C4-2B (cell line): ENCODE data around the gene RAB27A.
A peak's percentile ranks its signal among the peaks of the same experiment; 100 is the strongest.

ENCODE experiments used
- H3K27ac ChIP-seq: fragments of 450-650 bp; 2 replicates; pipeline ENCODE4 v1.5.1; 2017
- ZFX ChIP-seq: fragments of 450-650 bp; IDR thresholded peaks from 2 replicates; pipeline ENCODE4 v1.6.1; 2017
- TF ChIP-seq, protein P1 (sequence below): fragments of 450-650 bp; conservative IDR thresholded peaks from 2 replicates; pipeline ENCODE4 v1.5.1; 2017; ENCODE audit warnings: mild to moderate bottlenecking

Gene RAB27A

DNA sequence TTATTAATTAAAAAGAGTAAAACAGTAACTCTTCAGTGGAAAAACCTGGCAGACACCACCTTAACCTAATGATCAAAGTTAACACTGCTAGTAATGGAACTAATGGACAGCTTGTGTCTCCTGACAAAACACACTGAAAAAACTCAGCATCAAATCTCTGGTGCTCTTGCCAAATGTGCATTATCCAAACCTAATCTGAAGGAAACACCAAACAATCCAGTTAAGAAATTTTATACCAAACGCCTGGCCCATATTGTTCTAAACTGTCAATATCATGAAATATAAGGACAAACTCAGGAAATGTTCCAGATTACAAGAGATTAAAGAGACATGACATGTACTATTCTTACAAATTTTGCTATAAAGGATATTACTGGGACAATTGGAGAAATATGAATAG, 103.3 kb downstream of the RAB27A start:
- TF ChIP-seq, protein P1, sequence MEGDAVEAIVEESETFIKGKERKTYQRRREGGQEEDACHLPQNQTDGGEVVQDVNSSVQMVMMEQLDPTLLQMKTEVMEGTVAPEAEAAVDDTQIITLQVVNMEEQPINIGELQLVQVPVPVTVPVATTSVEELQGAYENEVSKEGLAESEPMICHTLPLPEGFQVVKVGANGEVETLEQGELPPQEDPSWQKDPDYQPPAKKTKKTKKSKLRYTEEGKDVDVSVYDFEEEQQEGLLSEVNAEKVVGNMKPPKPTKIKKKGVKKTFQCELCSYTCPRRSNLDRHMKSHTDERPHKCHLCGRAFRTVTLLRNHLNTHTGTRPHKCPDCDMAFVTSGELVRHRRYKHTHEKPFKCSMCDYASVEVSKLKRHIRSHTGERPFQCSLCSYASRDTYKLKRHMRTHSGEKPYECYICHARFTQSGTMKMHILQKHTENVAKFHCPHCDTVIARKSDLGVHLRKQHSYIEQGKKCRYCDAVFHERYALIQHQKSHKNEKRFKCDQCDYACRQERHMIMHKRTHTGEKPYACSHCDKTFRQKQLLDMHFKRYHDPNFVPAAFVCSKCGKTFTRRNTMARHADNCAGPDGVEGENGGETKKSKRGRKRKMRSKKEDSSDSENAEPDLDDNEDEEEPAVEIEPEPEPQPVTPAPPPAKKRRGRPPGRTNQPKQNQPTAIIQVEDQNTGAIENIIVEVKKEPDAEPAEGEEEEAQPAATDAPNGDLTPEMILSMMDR = no peak
- no peak for TF ChIP-seq ZFX
- H3K27ac ChIP-seq = no peak overlapping the region

DNA sequence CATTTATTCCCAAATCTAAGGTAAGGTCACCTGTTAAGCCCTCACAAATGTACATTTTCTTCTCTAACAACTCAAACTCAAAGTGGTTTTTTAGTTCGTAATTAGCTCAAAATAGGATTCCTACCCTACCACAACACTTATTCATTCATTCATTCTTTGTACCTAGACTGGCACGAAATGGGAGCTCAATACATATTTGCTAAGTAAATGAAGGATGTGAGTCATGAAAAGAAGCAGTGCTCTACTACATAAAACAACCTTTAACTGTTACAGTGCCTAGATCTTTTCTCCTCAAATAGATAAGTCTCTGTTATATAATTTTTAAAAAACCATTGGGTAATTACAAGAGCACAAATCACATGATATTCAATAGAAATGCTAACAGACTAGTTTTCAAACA, 105.9 kb downstream of the RAB27A start:
- H3K27ac ChIP-seq = no peak overlapping the region
- no peak for TF ChIP-seq ZFX
- TF ChIP-seq, protein P1 = no peak

DNA sequence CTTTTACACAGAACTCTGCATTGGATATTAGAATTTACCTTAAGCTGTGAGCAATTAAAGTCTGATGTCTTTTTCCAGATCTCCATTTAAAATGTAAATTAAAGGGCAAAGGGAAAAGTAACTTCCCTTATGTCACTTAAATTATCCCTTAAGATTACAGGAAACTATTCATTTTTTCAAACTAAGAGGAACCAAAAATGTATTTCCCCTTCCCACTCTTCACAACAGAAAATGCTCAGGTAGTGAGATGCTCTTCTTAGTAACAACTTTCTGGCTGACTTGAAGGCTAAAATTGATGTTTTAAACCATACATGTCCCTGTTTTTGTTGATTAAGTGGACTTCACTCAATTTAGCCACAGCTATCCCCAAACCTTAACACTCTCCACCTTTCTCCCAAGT, 110.5 kb downstream of the RAB27A start:
- TF ChIP-seq ZFX = no peak
- TF ChIP-seq, protein P1 = no peak
- H3K27ac ChIP-seq = no peak overlapping the region

DNA sequence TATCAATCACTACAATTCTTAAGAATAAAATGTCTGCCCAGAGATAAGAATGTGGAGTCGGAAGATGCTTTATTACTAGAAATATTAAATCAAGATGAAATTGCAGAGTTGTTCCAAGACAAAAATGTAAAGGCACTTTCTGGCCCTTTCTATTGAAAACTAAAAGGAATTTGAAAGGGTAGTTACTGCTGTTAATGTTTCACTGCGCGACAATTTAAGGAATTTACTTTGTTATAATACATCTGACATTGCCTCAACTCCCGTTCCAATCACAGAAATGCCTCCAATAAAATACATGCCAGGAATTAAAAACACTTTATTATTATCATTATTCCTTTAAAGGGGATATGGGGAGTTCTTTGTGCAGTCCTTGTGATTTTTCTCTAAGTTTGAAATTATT, 119.3 kb downstream of the RAB27A start:
- no peak for TF ChIP-seq ZFX
- TF ChIP-seq, protein P1 = no peak

DNA sequence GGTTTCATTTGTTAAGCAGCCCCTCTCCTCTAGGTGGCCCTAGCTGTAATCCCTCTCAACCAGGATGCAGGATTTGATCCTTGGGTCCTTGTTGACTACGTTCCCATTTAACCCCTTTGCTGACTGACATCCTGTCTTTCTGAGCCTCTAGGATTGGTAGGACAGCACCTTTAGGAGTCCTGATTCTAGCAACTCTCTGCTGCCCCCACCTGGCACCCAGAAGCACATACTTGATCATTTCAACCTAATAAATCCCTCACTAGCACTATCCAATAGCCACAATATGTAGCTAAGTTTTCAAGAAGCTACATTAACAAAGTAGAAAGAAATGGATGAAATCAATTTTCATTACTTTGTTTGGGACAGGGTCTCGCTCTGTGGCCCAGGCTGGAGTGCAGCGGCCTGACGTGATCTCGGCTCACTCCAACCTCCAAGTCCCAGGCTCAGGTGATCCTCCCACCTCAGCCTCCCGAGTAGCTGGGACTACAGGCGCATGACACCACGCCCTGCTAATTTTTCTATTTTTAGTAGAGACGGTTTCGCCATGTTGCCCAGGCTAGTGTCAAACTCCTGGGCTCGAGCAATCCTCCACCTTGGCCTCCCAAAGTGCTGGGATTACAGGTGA, 121.2 kb downstream of the RAB27A start:
- no peak overlapping the region for H3K27ac ChIP-seq
- TF ChIP-seq, protein P1 = peak; percentile 95
- TF ChIP-seq ZFX = no peak

More for the DNA sequence above, 119.3 kb downstream of the RAB27A start:
- no peak overlapping the region for H3K27ac ChIP-seq

DNA sequence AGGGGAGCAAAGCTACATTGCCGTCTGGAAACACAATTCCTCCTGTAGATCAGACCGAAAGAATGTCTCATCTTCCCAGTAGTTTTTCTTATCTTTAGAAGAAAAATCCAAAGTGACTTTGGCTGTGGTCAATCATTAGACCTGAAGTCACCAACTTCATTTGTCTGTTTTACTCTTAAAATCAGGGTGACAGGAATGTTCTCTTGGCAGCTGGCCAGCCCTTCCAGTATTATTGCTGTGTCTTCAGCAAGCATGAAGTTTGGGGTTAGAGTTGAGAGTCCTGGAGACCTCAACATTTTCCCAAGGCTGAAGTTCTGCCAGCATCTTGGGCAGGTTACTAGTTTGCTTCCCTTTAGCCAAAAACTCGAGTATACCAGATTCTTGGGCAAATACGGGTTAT, 125.3 kb downstream of the RAB27A start:
- no peak for TF ChIP-seq ZFX
- TF ChIP-seq, protein P1 = no peak
- no peak overlapping the region for H3K27ac ChIP-seq
